IPS-15b (cell line): Measurements from ENCODE around the gene SIM2.

Experiments
- H3K27me3 ChIP-seq: one replicate; pipeline ENCODE4 v1.6.1; 2013; ENCODE audit warnings: low read length; ENCODE audit not compliant: control insufficient read depth, insufficient read depth
- H3K36me3 ChIP-seq: one replicate; pipeline ENCODE4 v1.6.1; 2013; ENCODE audit warnings: low read length; ENCODE audit not compliant: control insufficient read depth, insufficient read depth
- H3K4me1 ChIP-seq: one replicate; pipeline ENCODE4 v1.6.1; 2013; ENCODE audit warnings: mild to moderate bottlenecking, low read length; ENCODE audit not compliant: control insufficient read depth, insufficient read depth
- H3K4me3 ChIP-seq: one replicate; pipeline ENCODE4 v1.5.1; 2013; ENCODE audit warnings: low read depth, low read length
- H3K9ac ChIP-seq: one replicate; pipeline ENCODE4 v1.6.1; 2013; ENCODE audit warnings: low read depth, mild to moderate bottlenecking, low read length
- H3K9me3 ChIP-seq: one replicate; pipeline ENCODE4 v1.6.1; 2013; ENCODE audit warnings: mild to moderate bottlenecking, low read length; ENCODE audit not compliant: control insufficient read depth, insufficient read depth

The SIM2 gene

GRCh38 chr21:36710729-36711048, 11.8 kb downstream of the SIM2 start:
- Histone ChIP-seq H3K4me3 (peak overlapping the region; percentile 30), H3K36me3 (no peaks in the 10 kb centered on the region), H3K9me3 (no peaks in the 10 kb centered on the region), H3K9ac (no peak overlapping the region), H3K27me3 (peaks cover 96% of the 10 kb centered on the region), H3K4me1 (peaks cover 4% of the 10 kb centered on the region)

- H3K4me1 ChIP-seq = peaks cover 2% of the 10 kb centered on the region
- peaks cover 69% of the 10 kb centered on the region for H3K27me3 ChIP-seq
- no peaks in the 10 kb centered on the region for H3K36me3 ChIP-seq
- no peak overlapping the region for H3K4me3 ChIP-seq
- no peak overlapping the region for H3K9ac ChIP-seq
- H3K9me3 ChIP-seq = no peaks in the 10 kb centered on the region
Observed at GRCh38 chr21:36713746-36714145, 14.8 kb downstream of the SIM2 start.

DNA sequence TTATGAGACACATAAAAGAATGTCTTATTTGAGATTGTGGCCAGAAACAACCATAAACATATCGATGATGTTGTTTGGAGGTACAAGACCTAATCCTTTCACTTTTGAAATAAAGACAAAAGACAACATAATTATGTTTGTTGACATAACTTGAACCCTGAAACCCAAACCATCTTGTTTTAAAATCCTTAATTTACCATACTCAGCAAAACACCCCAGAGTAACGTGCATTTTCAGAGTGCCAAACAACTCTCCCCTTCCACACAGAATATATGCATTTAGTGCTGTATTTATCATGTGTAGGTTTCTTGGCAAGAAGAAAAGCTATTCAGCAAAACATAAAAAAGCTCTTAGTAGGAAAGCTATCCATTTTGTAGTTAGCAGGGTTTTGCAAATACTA, 17.5 kb downstream of the SIM2 start:
- Histone ChIP-seq H3K27me3 (peaks cover 42% of the 10 kb centered on the region), H3K9ac (no peak overlapping the region), H3K9me3 (no peaks in the 10 kb centered on the region), H3K36me3 (no peaks in the 10 kb centered on the region), H3K4me1 (peaks cover 2% of the 10 kb centered on the region), H3K4me3 (no peak overlapping the region)

DNA sequence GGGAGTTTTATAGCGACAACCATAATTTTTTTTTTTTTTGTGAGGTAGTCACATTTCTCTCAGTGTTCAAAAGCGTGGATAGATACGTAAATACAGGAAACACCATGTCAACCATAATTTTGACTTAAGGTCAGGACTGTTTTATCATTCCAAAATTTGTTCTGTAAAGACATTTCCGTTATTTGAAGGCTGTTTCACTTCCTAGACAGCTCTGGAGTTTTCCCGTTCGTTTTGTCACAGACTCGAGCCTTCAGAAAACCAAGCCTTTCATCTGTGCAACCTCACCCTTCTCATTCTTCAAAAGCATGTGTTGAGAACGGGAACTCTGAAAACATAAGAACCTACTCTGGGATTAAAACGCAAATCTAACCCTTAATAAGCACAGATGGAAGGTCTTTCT, 17.9 kb downstream of the SIM2 start:
- Histone ChIP-seq H3K4me1 (peaks cover 2% of the 10 kb centered on the region), H3K9ac (no peak overlapping the region), H3K27me3 (peaks cover 38% of the 10 kb centered on the region), H3K9me3 (no peaks in the 10 kb centered on the region), H3K36me3 (no peaks in the 10 kb centered on the region), H3K4me3 (no peak overlapping the region)

GRCh38 chr21:36717976-36718375, 19.1 kb downstream of the SIM2 start:
- Histone ChIP-seq H3K36me3 (no peaks in the 10 kb centered on the region), H3K9me3 (no peaks in the 10 kb centered on the region), H3K4me1 (peaks cover 2% of the 10 kb centered on the region), H3K27me3 (peaks cover 26% of the 10 kb centered on the region), H3K9ac (no peak overlapping the region), H3K4me3 (no peak overlapping the region)

DNA sequence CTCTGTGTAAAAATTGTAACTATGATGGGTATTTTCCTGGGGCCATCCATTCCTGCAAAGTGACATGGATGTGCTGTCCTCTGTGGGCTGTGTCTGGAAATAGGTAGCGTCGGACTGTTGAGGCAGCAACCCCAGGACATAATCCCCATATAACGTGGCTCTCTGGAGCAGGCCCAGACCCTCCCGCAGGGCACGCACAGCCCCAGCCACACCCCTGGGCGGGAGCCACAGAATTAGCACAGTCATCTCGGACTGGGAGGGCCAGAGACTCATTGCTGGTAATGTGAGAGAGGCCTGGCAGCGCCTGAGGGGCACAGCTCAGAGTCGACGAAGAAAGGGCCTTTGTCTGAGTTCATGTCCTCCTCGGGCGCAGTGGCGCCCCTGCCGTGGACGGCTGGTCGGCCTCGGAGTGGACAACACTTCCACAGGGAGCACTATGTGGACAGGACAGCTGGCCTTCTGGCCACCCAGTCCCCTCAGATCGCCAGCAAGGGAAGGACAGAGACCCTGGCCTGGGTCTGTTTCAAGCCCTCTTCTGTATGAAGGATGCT, 20.1 kb downstream of the SIM2 start:
- Histone ChIP-seq H3K4me3 (no peak overlapping the region), H3K9ac (no peak overlapping the region), H3K36me3 (no peaks in the 10 kb centered on the region), H3K9me3 (no peaks in the 10 kb centered on the region), H3K27me3 (peaks cover 16% of the 10 kb centered on the region), H3K4me1 (peaks cover 2% of the 10 kb centered on the region)

DNA sequence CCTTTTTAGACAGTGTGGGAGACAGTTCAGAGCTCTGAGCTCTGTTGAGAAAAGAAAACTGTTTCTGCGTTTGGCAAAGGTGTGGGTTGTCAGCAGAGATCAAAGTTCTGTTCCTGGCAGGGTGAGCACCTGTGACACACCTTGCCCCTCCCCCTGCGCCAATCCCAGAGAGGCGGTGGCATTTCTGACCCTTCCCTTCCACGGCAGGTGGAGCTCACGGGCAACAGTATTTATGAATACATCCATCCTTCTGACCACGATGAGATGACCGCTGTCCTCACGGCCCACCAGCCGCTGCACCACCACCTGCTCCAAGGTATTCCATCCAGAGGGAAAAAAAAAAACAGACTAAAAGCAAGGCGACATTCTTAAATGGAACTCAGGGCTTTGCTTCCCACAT, 20.7 kb downstream of the SIM2 start:
- Histone ChIP-seq H3K9ac (no peak overlapping the region), H3K9me3 (no peaks in the 10 kb centered on the region), H3K27me3 (peaks cover 10% of the 10 kb centered on the region)

GRCh38 chr21:36721817-36722216, 22.9 kb downstream of the SIM2 start:
- H3K9ac ChIP-seq = no peak overlapping the region
- no peak overlapping the region for H3K4me3 ChIP-seq
- no peaks in the 10 kb centered on the region for H3K36me3 ChIP-seq
- peaks cover 2% of the 10 kb centered on the region for H3K4me1 ChIP-seq
- H3K27me3 ChIP-seq = no peaks in the 10 kb centered on the region
- no peaks in the 10 kb centered on the region for H3K9me3 ChIP-seq

More for the DNA sequence above, 20.7 kb downstream of the SIM2 start:
- Histone ChIP-seq H3K4me3 (no peak overlapping the region), H3K36me3 (no peaks in the 10 kb centered on the region), H3K4me1 (peaks cover 2% of the 10 kb centered on the region)

GRCh38 chr21:36722370-36723368, 23.8 kb downstream of the SIM2 start:
- no peaks in the 10 kb centered on the region for H3K36me3 ChIP-seq
- no peak overlapping the region for H3K9ac ChIP-seq
- no peak overlapping the region for H3K4me3 ChIP-seq
- H3K4me1 ChIP-seq = peaks cover 2% of the 10 kb centered on the region
- H3K9me3 ChIP-seq = no peaks in the 10 kb centered on the region
- no peaks in the 10 kb centered on the region for H3K27me3 ChIP-seq

DNA sequence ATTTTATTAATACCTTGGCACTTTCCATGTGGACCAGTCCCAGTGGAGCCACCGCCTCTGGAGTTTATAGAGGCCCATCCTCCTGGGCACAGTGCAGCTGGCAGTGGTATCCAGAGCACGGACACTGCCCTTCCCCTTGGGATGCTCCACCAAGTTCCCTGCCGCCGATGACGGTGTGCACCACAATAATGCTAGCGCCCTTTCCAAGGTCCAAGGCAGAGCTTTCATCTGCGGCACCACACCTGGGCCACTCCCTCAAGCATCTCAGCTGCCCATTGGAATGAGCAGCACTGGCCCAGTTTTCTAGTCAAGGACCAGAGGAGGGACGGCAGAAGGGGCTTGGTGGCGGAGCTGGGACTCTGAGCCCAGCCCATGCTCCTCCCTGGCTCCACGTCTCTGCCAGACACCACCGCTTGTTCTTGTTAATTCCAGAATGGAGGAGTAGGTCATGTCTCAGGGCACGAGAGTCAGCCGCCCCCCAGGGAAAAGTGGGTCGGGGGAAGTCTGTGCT, 24.5 kb downstream of the SIM2 start:
- Histone ChIP-seq H3K9me3 (no peaks in the 10 kb centered on the region), H3K4me1 (no peaks in the 10 kb centered on the region), H3K4me3 (no peak overlapping the region), H3K36me3 (no peaks in the 10 kb centered on the region), H3K27me3 (no peaks in the 10 kb centered on the region), H3K9ac (no peak overlapping the region)

GRCh38 chr21:36724660-36725059, 25.7 kb downstream of the SIM2 start:
- Histone ChIP-seq H3K4me3 (no peak overlapping the region), H3K36me3 (no peaks in the 10 kb centered on the region), H3K9me3 (no peaks in the 10 kb centered on the region), H3K4me1 (no peaks in the 10 kb centered on the region), H3K27me3 (no peaks in the 10 kb centered on the region), H3K9ac (no peak overlapping the region)
